Central memory CD8-positive, alpha-beta T cell (primary cell): Measurements from ENCODE around the gene CA10.

ENCODE experiments used
- ATAC-seq: fragments of 150-1000 bp; cut with Tn5 transposase; replicated peaks from 2 replicates; pipeline ENCODE4 v1.10.0; 2022; ENCODE audit warnings: mild to moderate bottlenecking, moderate FRiP score, moderate number of reproducible peaks; ENCODE audit not compliant: poor library complexity, severe bottlenecking; ENCODE audit errors: extremely low read depth
- DNase-seq, 2 donors: peaks; one replicate each; pipeline ENCODE4 v3.0.0; 2021; ENCODE audit warnings: low spot score in 2 of 2
- H3K27ac Mint-ChIP-seq: one replicate; pipeline ENCODE4 v1.8.0; 2022; ENCODE audit warnings: low read depth, mild to moderate bottlenecking, moderate library complexity, mixed read lengths
- H3K27me3 Mint-ChIP-seq: one replicate; pipeline ENCODE4 v1.8.0; 2022; ENCODE audit warnings: mixed read lengths
- H3K36me3 Mint-ChIP-seq: one replicate; pipeline ENCODE4 v1.8.0; 2022; ENCODE audit warnings: mild to moderate bottlenecking, moderate library complexity, mixed read lengths; ENCODE audit not compliant: insufficient read depth
- H3K4me1 Mint-ChIP-seq: one replicate; pipeline ENCODE4 v1.8.0; 2022; ENCODE audit warnings: mixed read lengths
- H3K4me3 Mint-ChIP-seq: one replicate; pipeline ENCODE4 v1.8.0; 2022; ENCODE audit warnings: mild to moderate bottlenecking, moderate library complexity, mixed read lengths
- H3K9me3 Mint-ChIP-seq: one replicate; pipeline ENCODE4 v1.8.0; 2022; ENCODE audit warnings: mixed read lengths

CA10 gene

GRCh38 chr17:51794466-51794865 lies 364.0 kb downstream of the CA10 start:
- no peaks in the 10 kb centered on the region for H3K36me3 Mint-ChIP-seq
- no peaks in the 10 kb centered on the region for H3K4me1 Mint-ChIP-seq
- H3K9me3 Mint-ChIP-seq = peaks cover 3% of the 10 kb centered on the region
- peaks cover 27% of the 10 kb centered on the region for H3K27me3 Mint-ChIP-seq
- no peak overlapping the region for H3K27ac Mint-ChIP-seq
- ATAC-seq (no peak), DNase-seq (no peak)
- no peak overlapping the region for H3K4me3 Mint-ChIP-seq

GRCh38 chr17:51793686-51794085 lies 364.8 kb downstream of the CA10 start:
- no peak for ATAC-seq
- H3K36me3 Mint-ChIP-seq = peaks cover 3% of the 10 kb centered on the region
- peaks cover 35% of the 10 kb centered on the region for H3K27me3 Mint-ChIP-seq
- no peak overlapping the region for H3K4me3 Mint-ChIP-seq
- H3K27ac Mint-ChIP-seq = no peak overlapping the region
- no peak for DNase-seq
- peaks cover 5% of the 10 kb centered on the region for H3K9me3 Mint-ChIP-seq
- no peaks in the 10 kb centered on the region for H3K4me1 Mint-ChIP-seq

GRCh38 chr17:51778842-51779241 lies 379.7 kb downstream of the CA10 start:
- H3K4me1 Mint-ChIP-seq = no peaks in the 10 kb centered on the region
- H3K4me3 Mint-ChIP-seq = no peak overlapping the region
- ATAC-seq (no peak), DNase-seq (no peak)
- H3K36me3 Mint-ChIP-seq = peaks cover 2% of the 10 kb centered on the region
- H3K27ac Mint-ChIP-seq = no peak overlapping the region
- peaks cover 36% of the 10 kb centered on the region for H3K27me3 Mint-ChIP-seq
- H3K9me3 Mint-ChIP-seq = no peaks in the 10 kb centered on the region

- DNase-seq (no peak), ATAC-seq (no peak)
- Mint-ChIP-seq H3K4me3 (no peak overlapping the region), H3K9me3 (no peaks in the 10 kb centered on the region), H3K36me3 (no peaks in the 10 kb centered on the region), H3K27me3 (peaks cover 19% of the 10 kb centered on the region), H3K27ac (no peak overlapping the region), H3K4me1 (no peaks in the 10 kb centered on the region)
These were observed 388.3 kb downstream of the CA10 start for GRCh38 chr17:51770027-51770759.

GRCh38 chr17:51769231-51769630 lies 389.3 kb downstream of the CA10 start:
- Mint-ChIP-seq H3K4me1 (no peaks in the 10 kb centered on the region), H3K36me3 (no peaks in the 10 kb centered on the region), H3K4me3 (no peak overlapping the region), H3K27ac (no peak overlapping the region), H3K9me3 (no peaks in the 10 kb centered on the region), H3K27me3 (peaks cover 24% of the 10 kb centered on the region)
- ATAC-seq (no peak), DNase-seq (no peak)

GRCh38 chr17:51768706-51769105 lies 389.8 kb downstream of the CA10 start:
- no peak overlapping the region for H3K27ac Mint-ChIP-seq
- H3K9me3 Mint-ChIP-seq = no peaks in the 10 kb centered on the region
- H3K4me3 Mint-ChIP-seq = no peak overlapping the region
- no peaks in the 10 kb centered on the region for H3K36me3 Mint-ChIP-seq
- H3K27me3 Mint-ChIP-seq = peaks cover 29% of the 10 kb centered on the region
- ATAC-seq (no peak), DNase-seq (no peak)
- H3K4me1 Mint-ChIP-seq = no peaks in the 10 kb centered on the region

- no peak for ATAC-seq
These were observed 391.2 kb downstream of the CA10 start for GRCh38 chr17:51767287-51767686.

GRCh38 chr17:51765282-51766135 lies 393.0 kb downstream of the CA10 start:
- H3K9me3 Mint-ChIP-seq = no peaks in the 10 kb centered on the region
- ATAC-seq (no peak), DNase-seq (no peak)
- H3K4me3 Mint-ChIP-seq = no peak overlapping the region
- H3K36me3 Mint-ChIP-seq = no peaks in the 10 kb centered on the region
- peaks cover 53% of the 10 kb centered on the region for H3K27me3 Mint-ChIP-seq
- H3K27ac Mint-ChIP-seq = no peak overlapping the region
- H3K4me1 Mint-ChIP-seq = no peaks in the 10 kb centered on the region

More at GRCh38 chr17:51767287-51767686, 391.2 kb downstream of the CA10 start:
- no peak for DNase-seq
- Mint-ChIP-seq H3K27ac (no peak overlapping the region), H3K36me3 (no peaks in the 10 kb centered on the region), H3K4me3 (no peak overlapping the region), H3K4me1 (no peaks in the 10 kb centered on the region), H3K27me3 (peaks cover 44% of the 10 kb centered on the region), H3K9me3 (no peaks in the 10 kb centered on the region)

GRCh38 chr17:51764387-51764971 lies 394.0 kb downstream of the CA10 start:
- ATAC-seq (peak; percentile 49), DNase-seq (no peak)

GRCh38 chr17:51763058-51763457 lies 395.5 kb downstream of the CA10 start:
- Mint-ChIP-seq H3K4me1 (no peaks in the 10 kb centered on the region), H3K9me3 (no peaks in the 10 kb centered on the region), H3K27ac (no peak overlapping the region), H3K36me3 (no peaks in the 10 kb centered on the region), H3K27me3 (peaks cover 60% of the 10 kb centered on the region), H3K4me3 (no peak overlapping the region)
- no peak for ATAC-seq
- DNase-seq = no peak

More at GRCh38 chr17:51764387-51764971, 394.0 kb downstream of the CA10 start:
- no peaks in the 10 kb centered on the region for H3K9me3 Mint-ChIP-seq
- H3K4me1 Mint-ChIP-seq = no peaks in the 10 kb centered on the region
- H3K36me3 Mint-ChIP-seq = no peaks in the 10 kb centered on the region
- H3K27ac Mint-ChIP-seq = no peak overlapping the region
- H3K4me3 Mint-ChIP-seq = no peak overlapping the region
- peaks cover 61% of the 10 kb centered on the region for H3K27me3 Mint-ChIP-seq

GRCh38 chr17:51761105-51761504 lies 397.4 kb downstream of the CA10 start:
- ATAC-seq (no peak), DNase-seq (no peak)
- Mint-ChIP-seq H3K27me3 (peaks cover 52% of the 10 kb centered on the region), H3K4me3 (no peak overlapping the region), H3K4me1 (no peaks in the 10 kb centered on the region), H3K27ac (no peak overlapping the region), H3K9me3 (no peaks in the 10 kb centered on the region), H3K36me3 (no peaks in the 10 kb centered on the region)

- Mint-ChIP-seq H3K4me3 (no peak overlapping the region), H3K36me3 (no peaks in the 10 kb centered on the region), H3K27me3 (peaks cover 38% of the 10 kb centered on the region), H3K9me3 (no peaks in the 10 kb centered on the region), H3K27ac (no peak overlapping the region), H3K4me1 (no peaks in the 10 kb centered on the region)
- no peak for DNase-seq
- no peak for ATAC-seq
These were observed 399.3 kb downstream of the CA10 start for GRCh38 chr17:51759260-51759659.
